GM23338 (cell line): ENCODE data around the gene DDX39B. TPM values are rescaled to one million over a fixed set of nuclear protein-coding genes. Genes with fewer than 3 reads are reported as not detected.
A peak's percentile ranks its signal among the peaks of the same experiment; 100 is the strongest.

ENCODE experiments used
- ATAC-seq: fragments of 200-7000 bp; cut with Tn5 transposase; 3 replicates; pipeline ENCODE4 v1.9.1; 2020
- DNase-seq: peaks from one replicate; pipeline ENCODE4 v3.0.0-alpha.2; 2015; ENCODE audit warnings: low spot score
- H2AFZ ChIP-seq: fragments of 200-600 bp; sonication (generic); 2 replicates; pipeline ENCODE4 v1.8.0; 2016; ENCODE audit warnings: antibody characterized with exemption, mild to moderate bottlenecking, moderate library complexity
- H3F3A ChIP-seq: fragments of 200-600 bp; sonication (generic); replicated peaks from 2 replicates; pipeline ENCODE4 v1.8.0; 2017; ENCODE audit warnings: antibody characterized with exemption, mixed run types, low read depth
- H3K27ac ChIP-seq: fragments of 200-600 bp; sonication (generic); 2 replicates; pipeline ENCODE4 v1.6.1; 2016; ENCODE audit warnings: low read depth
- H3K27me3 ChIP-seq: fragments of 200-600 bp; sonication (generic); 2 replicates; pipeline ENCODE4 v1.8.0; 2016; ENCODE audit warnings: mild to moderate bottlenecking, mixed run types, moderate library complexity; ENCODE audit not compliant: insufficient read depth
- H3K36me3 ChIP-seq: fragments of 200-600 bp; sonication (generic); 2 replicates; pipeline ENCODE4 v1.8.0; 2016; ENCODE audit warnings: mild to moderate bottlenecking; ENCODE audit not compliant: insufficient read depth
- H3K4me1 ChIP-seq: fragments of 200-600 bp; sonication (generic); 2 replicates; pipeline ENCODE4 v1.8.0; 2016; ENCODE audit warnings: mild to moderate bottlenecking, moderate library complexity; ENCODE audit not compliant: insufficient read depth
- H3K4me2 ChIP-seq: fragments of 200-600 bp; sonication (generic); 2 replicates; pipeline ENCODE4 v1.7.1; 2017; ENCODE audit warnings: mixed run types
- H3K4me3 ChIP-seq: fragments of 200-600 bp; sonication (generic); 2 replicates; pipeline ENCODE4 v1.6.1; 2016; ENCODE audit warnings: mixed run types
- H3K79me2 ChIP-seq: fragments of 200-600 bp; sonication (generic); replicated peaks from 2 replicates; pipeline ENCODE4 v1.8.0; 2017; ENCODE audit warnings: mild to moderate bottlenecking; ENCODE audit not compliant: insufficient read depth
- H3K9me2 ChIP-seq: fragments of 200-600 bp; sonication (generic); 2 replicates; pipeline ENCODE4 v1.8.0; 2017; ENCODE audit not compliant: insufficient read depth
- H4K20me1 ChIP-seq: fragments of 200-600 bp; sonication (generic); replicated peaks from 2 replicates; pipeline ENCODE4 v1.8.0; 2017; ENCODE audit warnings: mild to moderate bottlenecking; ENCODE audit not compliant: insufficient read depth
- H3K27ac Mint-ChIP-seq: 2 replicates; pipeline ENCODE4 v1.8.0; 2020; ENCODE audit warnings: inconsistent platforms, mild to moderate bottlenecking, moderate library complexity, mixed read lengths
- H3K27me3 Mint-ChIP-seq: 3 replicates; pipeline ENCODE4 v1.8.0; 2022; ENCODE audit warnings: low read depth, mild to moderate bottlenecking, moderate library complexity, mixed read lengths, inconsistent platforms; ENCODE audit not compliant: insufficient read depth, poor library complexity
- H3K36me3 Mint-ChIP-seq: 3 replicates; pipeline ENCODE4 v1.8.0; 2021; ENCODE audit warnings: low read depth, mild to moderate bottlenecking, inconsistent platforms, moderate library complexity, mixed read lengths
- H3K4me1 Mint-ChIP-seq: 3 replicates; pipeline ENCODE4 v1.8.0; 2020; ENCODE audit warnings: mild to moderate bottlenecking, inconsistent platforms, mixed read lengths
- H3K4me3 Mint-ChIP-seq: 3 replicates; pipeline ENCODE4 v1.8.0; 2021; ENCODE audit warnings: moderate library complexity, mild to moderate bottlenecking, inconsistent platforms, mixed read lengths
- H3K9me3 Mint-ChIP-seq: 3 replicates; pipeline ENCODE4 v1.8.0; 2020; ENCODE audit warnings: moderate library complexity, mild to moderate bottlenecking, inconsistent platforms, mixed read lengths
- EZH2 ChIP-seq: fragments of 200-600 bp; sonication (generic); IDR thresholded peaks from one replicate; pipeline ENCODE4 v1.8.0; 2017; ENCODE audit warnings: antibody characterized with exemption, mild to moderate bottlenecking, low read depth; ENCODE audit not compliant: unreplicated experiment
- NANOG ChIP-seq: IDR thresholded peaks from 2 replicates; pipeline ENCODE4 v1.6.1; 2016; ENCODE audit warnings: antibody characterized with exemption, borderline replicate concordance
- STAT1 ChIP-seq: IDR thresholded peaks from one replicate; pipeline ENCODE4 v1.6.1; 2016; ENCODE audit warnings: antibody characterized with exemption; ENCODE audit not compliant: unreplicated experiment
- ZNF114 ChIP-seq: fragments of 250-450 bp; sonication (Bioruptor Pico); IDR thresholded peaks from 2 replicates; pipeline ENCODE4 v1.5.0; 2020; ENCODE audit warnings: mild to moderate bottlenecking, moderate library complexity
- polyA plus RNA-seq: library from polyadenylated mRNA; unstranded; fragments of >200 nt; fragmentation: Nextera tagmentation; extraction: Ambion mirVana; gene quantifications from 2 replicates; pipeline ENCODE4 v1.2.1, GENCODE V29; 2016
- total RNA-seq: library from RNA; depleted of rRNA; stranded (reverse); fragments of >200 nt; shearing (Covaris generic); gene quantifications from 2 replicates; pipeline ENCODE4 v1.2.3, GENCODE V29; 2014
- TF ChIP-seq, protein P1 (sequence below), 2 experiments: fragments of 200-600 bp in 1 of 2; sonication (generic) in 1 of 2; conservative IDR thresholded peaks; 2 replicates each; pipeline versions ENCODE4 v1.5.1 to v1.6.1; 2016 to 2017; ENCODE audit warnings: antibody characterized with exemption in 2 of 2, low read depth in 2 of 2, mild to moderate bottlenecking in 2 of 2, moderate library complexity in 1 of 2
- TF ChIP-seq, protein P2 (sequence below): IDR thresholded peaks from one replicate; pipeline ENCODE4 v1.6.1; 2018; ENCODE audit warnings: antibody characterized with exemption; ENCODE audit not compliant: unreplicated experiment

DDX39B gene
- total and polyA plus RNA-seq, 2 experiments from 2014 or later: 341 to 849 TPM

DNA sequence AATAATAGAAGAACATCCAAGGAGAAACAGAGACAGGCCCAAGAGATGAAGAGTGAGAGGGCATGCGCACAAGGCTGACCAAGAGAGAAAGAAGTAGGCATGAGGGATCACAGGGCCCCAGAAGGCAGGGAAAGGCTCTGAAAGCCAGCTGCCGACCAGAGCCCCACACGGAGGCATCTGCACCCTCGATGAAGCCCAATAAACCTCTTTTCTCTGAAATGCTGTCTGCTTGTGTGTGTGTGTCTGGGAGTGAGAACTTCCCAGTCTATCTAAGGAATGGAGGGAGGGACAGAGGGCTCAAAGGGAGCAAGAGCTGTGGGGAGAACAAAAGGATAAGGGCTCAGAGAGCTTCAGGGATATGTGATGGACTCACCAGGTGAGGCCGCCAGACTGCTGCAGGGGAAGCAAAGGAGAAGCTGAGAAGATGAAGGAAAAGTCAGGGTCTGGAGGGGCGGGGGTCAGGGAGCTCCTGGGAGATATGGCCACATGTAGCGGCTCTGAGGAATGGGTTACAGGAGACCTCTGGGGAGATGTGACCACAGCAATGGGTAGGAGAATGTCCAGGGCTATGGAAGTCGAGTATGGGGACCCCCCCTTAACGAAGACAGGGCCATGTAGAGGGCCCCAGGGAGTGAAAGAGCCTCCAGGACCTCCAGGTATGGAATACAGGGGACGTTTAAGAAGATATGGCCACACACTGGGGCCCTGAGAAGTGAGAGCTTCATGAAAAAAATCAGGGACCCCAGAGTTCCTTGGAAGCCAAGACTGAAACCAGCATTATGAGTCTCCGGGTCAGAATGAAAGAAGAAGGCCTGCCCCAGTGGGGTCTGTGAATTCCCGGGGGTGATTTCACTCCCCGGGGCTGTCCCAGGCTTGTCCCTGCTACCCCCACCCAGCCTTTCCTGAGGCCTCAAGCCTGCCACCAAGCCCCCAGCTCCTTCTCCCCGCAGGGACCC, 32.6 kb upstream of the DDX39B start:
- Mint-ChIP-seq H3K4me3 (no peak overlapping the region), H3K27me3 (peaks cover 22% of the 10 kb centered on the region), H3K9me3 (no peaks in the 10 kb centered on the region; the same call in 2 of the 3 replicates), H3K27ac (no peak overlapping the region), H3K36me3 (no peaks in the 10 kb centered on the region; the same call in 2 of the 3 replicates), H3K4me1 (peaks cover 11% of the 10 kb centered on the region)
- no peaks in the 10 kb centered on the region for H3K4me1 ChIP-seq
- no peak for DNase-seq
- no peaks in the 10 kb centered on the region for H4K20me1 ChIP-seq
- H3K27me3 ChIP-seq: no peaks in the 10 kb centered on the region
- ATAC-seq: peak; percentile 61
- H3K36me3 ChIP-seq: no peaks in the 10 kb centered on the region
- H2AFZ ChIP-seq: 0 out of 2 replicates have a peak overlapping the region, but pooled peaks have one; percentile 47
- TF ChIP-seq EZH2 (no peak), ZNF114 (no peak), NANOG (no peak), STAT1 (no peak)
- TF ChIP-seq, protein P1, sequence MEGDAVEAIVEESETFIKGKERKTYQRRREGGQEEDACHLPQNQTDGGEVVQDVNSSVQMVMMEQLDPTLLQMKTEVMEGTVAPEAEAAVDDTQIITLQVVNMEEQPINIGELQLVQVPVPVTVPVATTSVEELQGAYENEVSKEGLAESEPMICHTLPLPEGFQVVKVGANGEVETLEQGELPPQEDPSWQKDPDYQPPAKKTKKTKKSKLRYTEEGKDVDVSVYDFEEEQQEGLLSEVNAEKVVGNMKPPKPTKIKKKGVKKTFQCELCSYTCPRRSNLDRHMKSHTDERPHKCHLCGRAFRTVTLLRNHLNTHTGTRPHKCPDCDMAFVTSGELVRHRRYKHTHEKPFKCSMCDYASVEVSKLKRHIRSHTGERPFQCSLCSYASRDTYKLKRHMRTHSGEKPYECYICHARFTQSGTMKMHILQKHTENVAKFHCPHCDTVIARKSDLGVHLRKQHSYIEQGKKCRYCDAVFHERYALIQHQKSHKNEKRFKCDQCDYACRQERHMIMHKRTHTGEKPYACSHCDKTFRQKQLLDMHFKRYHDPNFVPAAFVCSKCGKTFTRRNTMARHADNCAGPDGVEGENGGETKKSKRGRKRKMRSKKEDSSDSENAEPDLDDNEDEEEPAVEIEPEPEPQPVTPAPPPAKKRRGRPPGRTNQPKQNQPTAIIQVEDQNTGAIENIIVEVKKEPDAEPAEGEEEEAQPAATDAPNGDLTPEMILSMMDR (conservative IDR thresholded peaks at IDR 0.05; ENCODE audit: low read depth in 2 of 2): peak; percentile 23 to 49; a peak in 3 of 4 replicates
- TF ChIP-seq, protein P2, sequence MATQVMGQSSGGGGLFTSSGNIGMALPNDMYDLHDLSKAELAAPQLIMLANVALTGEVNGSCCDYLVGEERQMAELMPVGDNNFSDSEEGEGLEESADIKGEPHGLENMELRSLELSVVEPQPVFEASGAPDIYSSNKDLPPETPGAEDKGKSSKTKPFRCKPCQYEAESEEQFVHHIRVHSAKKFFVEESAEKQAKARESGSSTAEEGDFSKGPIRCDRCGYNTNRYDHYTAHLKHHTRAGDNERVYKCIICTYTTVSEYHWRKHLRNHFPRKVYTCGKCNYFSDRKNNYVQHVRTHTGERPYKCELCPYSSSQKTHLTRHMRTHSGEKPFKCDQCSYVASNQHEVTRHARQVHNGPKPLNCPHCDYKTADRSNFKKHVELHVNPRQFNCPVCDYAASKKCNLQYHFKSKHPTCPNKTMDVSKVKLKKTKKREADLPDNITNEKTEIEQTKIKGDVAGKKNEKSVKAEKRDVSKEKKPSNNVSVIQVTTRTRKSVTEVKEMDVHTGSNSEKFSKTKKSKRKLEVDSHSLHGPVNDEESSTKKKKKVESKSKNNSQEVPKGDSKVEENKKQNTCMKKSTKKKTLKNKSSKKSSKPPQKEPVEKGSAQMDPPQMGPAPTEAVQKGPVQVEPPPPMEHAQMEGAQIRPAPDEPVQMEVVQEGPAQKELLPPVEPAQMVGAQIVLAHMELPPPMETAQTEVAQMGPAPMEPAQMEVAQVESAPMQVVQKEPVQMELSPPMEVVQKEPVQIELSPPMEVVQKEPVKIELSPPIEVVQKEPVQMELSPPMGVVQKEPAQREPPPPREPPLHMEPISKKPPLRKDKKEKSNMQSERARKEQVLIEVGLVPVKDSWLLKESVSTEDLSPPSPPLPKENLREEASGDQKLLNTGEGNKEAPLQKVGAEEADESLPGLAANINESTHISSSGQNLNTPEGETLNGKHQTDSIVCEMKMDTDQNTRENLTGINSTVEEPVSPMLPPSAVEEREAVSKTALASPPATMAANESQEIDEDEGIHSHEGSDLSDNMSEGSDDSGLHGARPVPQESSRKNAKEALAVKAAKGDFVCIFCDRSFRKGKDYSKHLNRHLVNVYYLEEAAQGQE: no peak
- no peaks in the 10 kb centered on the region for H3K79me2 ChIP-seq
- H3K27ac ChIP-seq: no peak overlapping the region
- H3K4me2 ChIP-seq: no peak overlapping the region
- no peak overlapping the region for H3K4me3 ChIP-seq
- H3K9me2 ChIP-seq: no peaks in the 10 kb centered on the region
- no peaks in the 10 kb centered on the region for H3F3A ChIP-seq
